GM13976 (cell line): Measurements from ENCODE around the gene TRMT5.

Experiments
- DNase-seq: peaks from one replicate; pipeline ENCODE4 v3.0.0; 2012; ENCODE audit warnings: low spot score
- in situ Hi-C: fragments of 300-500 bp; cut with MboI; formaldehyde crosslinking; loops from one replicate; pipeline ENCODE4 v1.12.0; 2022; ENCODE audit warnings: low sequenced_read_pairs, mixed read lengths, inconsistent platforms; ENCODE audit not compliant: unreplicated experiment
- TF ChIP-seq, protein P1 (sequence below): IDR thresholded peaks from 2 replicates; pipeline ENCODE4 v1.5.1; 2012; ENCODE audit warnings: borderline replicate concordance, mild to moderate bottlenecking; ENCODE audit not compliant: insufficient read depth; ENCODE audit errors: extremely low read depth, missing control alignments, control extremely low read depth

Gene TRMT5

GRCh38 chr14:60951776-60952435 lies 29.0 kb downstream of the TRMT5 start:
- in situ Hi-C loops: no loop called here
- TF ChIP-seq, protein P1, sequence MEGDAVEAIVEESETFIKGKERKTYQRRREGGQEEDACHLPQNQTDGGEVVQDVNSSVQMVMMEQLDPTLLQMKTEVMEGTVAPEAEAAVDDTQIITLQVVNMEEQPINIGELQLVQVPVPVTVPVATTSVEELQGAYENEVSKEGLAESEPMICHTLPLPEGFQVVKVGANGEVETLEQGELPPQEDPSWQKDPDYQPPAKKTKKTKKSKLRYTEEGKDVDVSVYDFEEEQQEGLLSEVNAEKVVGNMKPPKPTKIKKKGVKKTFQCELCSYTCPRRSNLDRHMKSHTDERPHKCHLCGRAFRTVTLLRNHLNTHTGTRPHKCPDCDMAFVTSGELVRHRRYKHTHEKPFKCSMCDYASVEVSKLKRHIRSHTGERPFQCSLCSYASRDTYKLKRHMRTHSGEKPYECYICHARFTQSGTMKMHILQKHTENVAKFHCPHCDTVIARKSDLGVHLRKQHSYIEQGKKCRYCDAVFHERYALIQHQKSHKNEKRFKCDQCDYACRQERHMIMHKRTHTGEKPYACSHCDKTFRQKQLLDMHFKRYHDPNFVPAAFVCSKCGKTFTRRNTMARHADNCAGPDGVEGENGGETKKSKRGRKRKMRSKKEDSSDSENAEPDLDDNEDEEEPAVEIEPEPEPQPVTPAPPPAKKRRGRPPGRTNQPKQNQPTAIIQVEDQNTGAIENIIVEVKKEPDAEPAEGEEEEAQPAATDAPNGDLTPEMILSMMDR: no peak
- DNase-seq: no peak

GRCh38 chr14:60946773-60947172 lies 34.1 kb downstream of the TRMT5 start:
- in situ Hi-C loops: no loop called here
- TF ChIP-seq, protein P1: no peak
- no peak for DNase-seq

DNA sequence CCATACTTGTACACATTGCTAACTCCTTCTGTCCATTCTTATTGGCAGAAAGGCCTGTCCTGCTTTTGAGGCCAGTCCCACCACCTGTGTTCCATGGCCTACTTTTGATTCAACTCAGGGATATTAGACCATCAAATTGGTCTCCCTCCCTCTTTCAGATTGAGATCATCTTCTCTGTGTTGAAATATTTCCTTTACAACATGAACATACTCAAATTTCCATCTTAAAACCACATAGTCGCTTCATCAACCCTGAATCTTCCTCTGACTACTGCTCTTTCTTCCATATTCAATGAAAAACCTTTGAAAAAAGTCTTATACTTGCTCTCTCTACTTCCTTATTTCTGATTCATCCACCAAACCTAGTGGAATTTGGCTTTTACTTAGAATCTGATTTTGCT lies 34.9 kb downstream of the TRMT5 start:
- in situ Hi-C loops: no loop called here
- no peak for DNase-seq

DNA sequence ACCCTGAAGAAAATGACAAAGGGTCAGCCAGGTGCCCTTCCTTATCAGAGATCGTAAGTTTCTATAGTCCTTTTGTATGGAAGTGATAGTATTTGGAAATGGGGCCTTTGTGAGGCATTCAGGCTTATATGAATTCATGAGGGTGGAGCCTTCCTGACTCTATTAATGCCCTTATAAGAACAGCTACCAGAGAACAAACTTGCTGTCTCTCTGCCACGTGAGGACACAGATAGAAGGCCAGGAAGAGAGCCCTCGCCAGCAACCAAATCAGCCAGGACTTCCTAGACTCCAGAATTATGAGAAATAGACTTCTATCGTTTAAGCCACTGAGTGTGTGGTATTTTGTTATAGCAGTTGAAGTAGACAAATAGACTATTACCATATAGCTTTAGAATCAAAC lies 36.7 kb downstream of the TRMT5 start:
- DNase-seq: no peak
- TF ChIP-seq, protein P1: no peak
- in situ Hi-C loops: no loop called here

More for the DNA sequence above, 34.9 kb downstream of the TRMT5 start:
- TF ChIP-seq, protein P1: no peak

DNA sequence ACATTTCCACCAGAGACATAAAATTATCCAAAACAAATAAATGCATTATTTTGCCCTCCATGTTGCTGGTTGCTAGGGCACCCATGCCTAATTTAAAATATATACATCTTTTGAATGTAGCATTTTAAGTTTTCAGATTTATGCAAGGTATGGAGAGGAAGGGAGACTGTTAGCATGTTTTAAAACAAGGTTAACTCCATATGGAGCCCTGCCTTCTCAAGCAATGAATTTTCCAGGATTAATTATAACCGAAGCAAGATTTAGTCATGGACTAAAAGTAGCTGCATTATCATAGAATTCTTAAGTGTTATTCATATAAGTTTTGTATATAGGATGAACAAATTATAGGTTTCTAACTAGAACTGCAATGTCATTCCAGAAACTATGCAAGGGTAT lies 37.2 kb downstream of the TRMT5 start:
- TF ChIP-seq, protein P1: no peak
- in situ Hi-C loops: no loop called here
- no peak for DNase-seq

GRCh38 chr14:60935319-60935718 lies 45.6 kb downstream of the TRMT5 start:
- TF ChIP-seq, protein P1: no peak
- in situ Hi-C loops: no loop called here

More at GRCh38 chr14:60935319-60935718, 45.6 kb downstream of the TRMT5 start:
- no peak for DNase-seq
